Neural crest cell (in vitro differentiated cells): Measurements from ENCODE around the gene TMEM242. TPM values are rescaled to one million over a fixed set of nuclear protein-coding genes. Genes with fewer than 3 reads are reported as not detected.
A peak's percentile ranks its signal among the peaks of the same experiment; 100 is the strongest.

ENCODE experiments used
- DNase-seq: peaks from one replicate; pipeline ENCODE4 v3.0.0; 2021; ENCODE audit warnings: low read depth, mixed read lengths, low spot score
- H3K27ac Mint-ChIP-seq: one replicate; pipeline ENCODE4 v1.8.0; 2021; ENCODE audit warnings: mild to moderate bottlenecking, mixed read lengths; ENCODE audit not compliant: unreplicated experiment
- H3K27me3 Mint-ChIP-seq: 2 replicates; pipeline ENCODE4 v1.8.0; 2021; ENCODE audit warnings: low read depth, mild to moderate bottlenecking, mixed read lengths
- H3K36me3 Mint-ChIP-seq: 2 replicates; pipeline ENCODE4 v1.8.0; 2021; ENCODE audit warnings: low read depth, mild to moderate bottlenecking, mixed read lengths
- H3K4me1 Mint-ChIP-seq: 2 replicates; pipeline ENCODE4 v1.8.0; 2021; ENCODE audit warnings: mixed read lengths
- H3K4me3 Mint-ChIP-seq: one replicate; pipeline ENCODE4 v1.8.0; 2021; ENCODE audit warnings: mild to moderate bottlenecking, mixed read lengths
- H3K9me3 Mint-ChIP-seq: 2 replicates; pipeline ENCODE4 v1.8.0; 2021; ENCODE audit warnings: mixed read lengths
- CTCF ChIP-seq: fragments of 200-600 bp; sonication (generic); conservative IDR thresholded peaks from 2 replicates; pipeline ENCODE4 v1.5.0; 2021; ENCODE audit warnings: antibody characterized with exemption, mild to moderate bottlenecking
- total RNA-seq: library from RNA; stranded (reverse); gene quantifications from 2 replicates; pipeline ENCODE4 v1.2.1, GENCODE V29; 2021

The TMEM242 gene
- total RNA-seq, 1 donor from 2014 or later: 11.3 TPM

GRCh38 chr6:157323966-157324300 is 614 bp upstream of the TMEM242 start:
- DNase-seq: peak; percentile 62
- no peaks in the 10 kb centered on the region for H3K9me3 Mint-ChIP-seq
- peaks cover 24% of the 10 kb centered on the region for H3K27me3 Mint-ChIP-seq
- H3K4me1 Mint-ChIP-seq: peaks cover 26% of the 10 kb centered on the region
- TF ChIP-seq CTCF: no peak
- H3K36me3 Mint-ChIP-seq: no peaks in the 10 kb centered on the region
- peak overlapping the region; percentile 93 for H3K4me3 Mint-ChIP-seq
- H3K27ac Mint-ChIP-seq: peak overlapping the region; percentile 99

DNA sequence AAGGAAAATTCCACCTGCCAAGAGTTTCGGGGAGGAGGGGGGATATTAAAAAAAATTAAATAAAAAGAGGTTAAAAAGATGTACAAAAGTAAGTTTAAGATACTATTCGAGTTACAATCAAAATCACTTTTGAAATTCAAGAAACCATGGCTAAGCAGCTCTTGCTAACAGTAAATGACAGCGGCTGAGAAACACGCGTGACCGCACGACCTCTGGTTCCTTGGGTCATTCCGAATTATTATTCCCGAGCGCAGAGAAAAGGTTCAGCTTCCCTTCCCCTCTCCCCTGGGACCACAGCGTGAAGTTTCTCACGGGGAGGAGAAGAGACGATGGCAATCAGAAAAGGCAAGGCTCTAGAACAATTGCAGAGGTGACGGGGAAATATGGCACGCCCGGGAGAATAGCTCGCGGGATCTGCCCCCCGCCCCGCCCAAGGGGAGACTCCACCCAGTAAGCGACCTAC is 496 bp downstream of the TMEM242 start:
- H3K4me3 Mint-ChIP-seq: peak overlapping the region; percentile 93
- no peak for TF ChIP-seq CTCF

GRCh38 chr6:157316871-157317814 is 6.2 kb downstream of the TMEM242 start:
- no peak for TF ChIP-seq CTCF
- Mint-ChIP-seq H3K4me3 (no peak overlapping the region), H3K36me3 (peaks cover 11% of the 10 kb centered on the region), H3K27me3 (no peaks in the 10 kb centered on the region), H3K4me1 (peaks cover 5% of the 10 kb centered on the region), H3K27ac (no peak overlapping the region), H3K9me3 (no peaks in the 10 kb centered on the region)
- no peak for DNase-seq

More for the DNA sequence above, 496 bp downstream of the TMEM242 start:
- Mint-ChIP-seq H3K4me1 (peaks cover 26% of the 10 kb centered on the region), H3K36me3 (no peaks in the 10 kb centered on the region), H3K27ac (peak overlapping the region; percentile 99), H3K27me3 (peaks cover 17% of the 10 kb centered on the region), H3K9me3 (no peaks in the 10 kb centered on the region)
- DNase-seq: no peak

DNA sequence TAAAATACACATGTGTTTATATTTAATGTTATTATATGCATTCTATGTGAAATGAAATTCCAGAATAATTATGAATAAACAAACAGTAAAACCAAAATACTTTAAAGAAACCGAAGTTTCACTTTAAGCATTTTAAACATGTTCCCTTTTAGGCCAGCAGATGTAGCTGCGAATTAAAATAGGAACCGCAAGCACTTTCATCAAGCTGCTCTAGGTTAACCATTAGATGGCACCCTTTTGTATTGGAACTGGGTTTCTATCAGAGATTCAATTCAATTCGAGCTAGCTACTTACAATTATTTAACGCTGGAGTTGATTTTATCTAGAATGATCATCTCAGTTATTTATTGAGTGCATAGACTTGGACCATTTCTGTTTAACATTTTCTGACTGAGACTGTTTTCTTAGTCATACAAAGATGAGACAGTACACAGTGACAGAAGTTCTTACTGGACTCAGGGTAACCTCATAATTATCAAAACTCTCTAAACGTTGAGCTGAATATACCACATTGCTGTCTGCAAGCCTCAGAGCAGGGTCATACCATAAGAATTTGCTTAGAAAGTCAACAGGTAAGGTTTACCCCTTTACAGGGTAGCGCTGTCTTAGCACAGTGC is 8.5 kb downstream of the TMEM242 start:
- no peaks in the 10 kb centered on the region for H3K27me3 Mint-ChIP-seq
- H3K4me3 Mint-ChIP-seq: no peak overlapping the region
- peak; percentile 89 for TF ChIP-seq CTCF
- no peaks in the 10 kb centered on the region for H3K4me1 Mint-ChIP-seq
- H3K36me3 Mint-ChIP-seq: peaks cover 21% of the 10 kb centered on the region
- H3K9me3 Mint-ChIP-seq: no peaks in the 10 kb centered on the region
- DNase-seq: no peak
- no peak overlapping the region for H3K27ac Mint-ChIP-seq

- peaks cover 21% of the 10 kb centered on the region for H3K36me3 Mint-ChIP-seq
- no peak for TF ChIP-seq CTCF
These were observed 9.5 kb downstream of the TMEM242 start for GRCh38 chr6:157313531-157314467.

More at GRCh38 chr6:157313531-157314467, 9.5 kb downstream of the TMEM242 start:
- Mint-ChIP-seq H3K27ac (no peak overlapping the region), H3K27me3 (no peaks in the 10 kb centered on the region), H3K4me1 (no peaks in the 10 kb centered on the region), H3K4me3 (no peak overlapping the region), H3K9me3 (no peaks in the 10 kb centered on the region)
- DNase-seq: no peak
